Cardiac muscle cell (in vitro differentiated cells and primary cell): ENCODE data around the gene KLF6. TPM values are rescaled to one million over a fixed set of nuclear protein-coding genes. Genes with fewer than 3 reads are reported as not detected.

ENCODE experiments used
- DNase-seq, 2 donors: peaks; one replicate each; pipeline versions ENCODE4 v3.0.0 to v3.0.0-alpha.2; 2010 to 2017; ENCODE audit warnings: low read depth in 1 of 2, low spot score in 1 of 2
- H3K27ac ChIP-seq: fragments of 200-600 bp; sonication (generic); 2 replicates; pipeline ENCODE4 v1.5.1; 2016
- H3K27me3 ChIP-seq: fragments of 200-600 bp; sonication (generic); 2 replicates; pipeline ENCODE4 v1.6.0; 2016; ENCODE audit warnings: control low read depth
- H3K36me3 ChIP-seq: fragments of 200-600 bp; sonication (generic); 2 replicates; pipeline ENCODE4 v1.5.1; 2016; ENCODE audit warnings: control low read depth
- H3K4me1 ChIP-seq: fragments of 200-600 bp; sonication (generic); 2 replicates; pipeline ENCODE4 v1.8.1; 2017; ENCODE audit warnings: low read depth, mild to moderate bottlenecking, mixed run types
- H3K4me3 ChIP-seq: fragments of 200-600 bp; sonication (generic); 2 replicates; pipeline ENCODE4 v1.5.1; 2016; ENCODE audit warnings: mild to moderate bottlenecking
- H3K9me3 ChIP-seq: fragments of 200-600 bp; sonication (generic); 2 replicates; pipeline ENCODE4 v1.5.1; 2017; ENCODE audit warnings: low read depth, mild to moderate bottlenecking, control low read depth
- CTCF ChIP-seq: IDR thresholded peaks from 2 replicates; pipeline ENCODE4 v1.5.1; 2012; ENCODE audit warnings: low read depth, mild to moderate bottlenecking, low read length
- polyA plus RNA-seq: library from polyadenylated mRNA; unstranded; fragments of >200 nt; fragmentation: Nextera tagmentation; extraction: Ambion mirVana; gene quantifications from 2 replicates; pipeline ENCODE4 v1.2.1, GENCODE V29; 2016
- total RNA-seq: library from RNA; depleted of rRNA; stranded (reverse); fragments of >200 nt; gene quantifications from 2 replicates; pipeline ENCODE4 v1.2.3, GENCODE V29; 2016

KLF6 gene
- total and polyA plus RNA-seq, 2 experiments from 2014 or later, result 8.4 to 40.3 TPM

GRCh38 chr10:3814838-3815220 lies 29.8 kb upstream of the KLF6 start:
- Histone ChIP-seq H3K27me3 (no peaks in the 10 kb centered on the region), H3K27ac (no peak overlapping the region), H3K4me3 (no peak overlapping the region), H3K36me3 (no peaks in the 10 kb centered on the region), H3K4me1 (peaks cover 13% of the 10 kb centered on the region), H3K9me3 (no peaks in the 10 kb centered on the region)
- no peak for TF ChIP-seq CTCF
- DNase-seq, result no peak

GRCh38 chr10:3813986-3814837 lies 29.2 kb upstream of the KLF6 start:
- H3K27ac ChIP-seq, result no peak overlapping the region
- no peaks in the 10 kb centered on the region for H3K36me3 ChIP-seq

GRCh38 chr10:3813267-3813666 lies 28.3 kb upstream of the KLF6 start:
- DNase-seq, result no peak
- no peak for TF ChIP-seq CTCF
- Histone ChIP-seq H3K4me3 (no peak overlapping the region), H3K27me3 (no peaks in the 10 kb centered on the region), H3K27ac (no peak overlapping the region), H3K4me1 (peaks cover 16% of the 10 kb centered on the region), H3K36me3 (no peaks in the 10 kb centered on the region), H3K9me3 (no peaks in the 10 kb centered on the region)

More at GRCh38 chr10:3813986-3814837, 29.2 kb upstream of the KLF6 start:
- Histone ChIP-seq H3K4me1 (peaks cover 13% of the 10 kb centered on the region), H3K27me3 (no peaks in the 10 kb centered on the region), H3K4me3 (no peak overlapping the region), H3K9me3 (no peaks in the 10 kb centered on the region)
- DNase-seq, result peak in 1 of 2 donors; percentile 47
- no peak for TF ChIP-seq CTCF

GRCh38 chr10:3812141-3812540 lies 27.1 kb upstream of the KLF6 start:
- Histone ChIP-seq H3K27me3 (no peaks in the 10 kb centered on the region), H3K27ac (no peak overlapping the region), H3K36me3 (no peaks in the 10 kb centered on the region), H3K4me1 (peaks cover 23% of the 10 kb centered on the region), H3K9me3 (no peaks in the 10 kb centered on the region), H3K4me3 (no peak overlapping the region)
- no peak for DNase-seq
- TF ChIP-seq CTCF, result no peak

- Histone ChIP-seq H3K36me3 (no peaks in the 10 kb centered on the region), H3K9me3 (no peaks in the 10 kb centered on the region), H3K4me1 (peaks cover 19% of the 10 kb centered on the region), H3K27me3 (no peaks in the 10 kb centered on the region), H3K27ac (no peak overlapping the region), H3K4me3 (no peak overlapping the region)
- peak in 1 of 2 donors; percentile 69 for DNase-seq
- no peak for TF ChIP-seq CTCF
Observed at GRCh38 chr10:3811291-3811870, 26.4 kb upstream of the KLF6 start.
